BE2C (cell line): ENCODE results near the gene FBXO8. TPM values are rescaled to one million over a fixed set of nuclear protein-coding genes. Genes with fewer than 3 reads are reported as not detected.

ENCODE experiments used
- DNase-seq: peaks from one replicate; pipeline ENCODE4 v3.0.0-alpha.2; 2020
- H3K27me3 ChIP-seq: fragments of 250-450 bp; sonication (Bioruptor Pico); 2 replicates; pipeline ENCODE4 v1.5.1; 2020; ENCODE audit warnings: mild to moderate bottlenecking
- H3K36me3 ChIP-seq: fragments of 250-450 bp; sonication (Bioruptor Pico); 2 replicates; pipeline ENCODE4 v1.5.1; 2020; ENCODE audit warnings: mild to moderate bottlenecking
- H3K4me1 ChIP-seq: fragments of 250-450 bp; sonication (Bioruptor Pico); 2 replicates; pipeline ENCODE4 v1.5.1; 2020
- H3K4me3 ChIP-seq: 2 replicates; pipeline ENCODE4 v1.5.1; 2011; ENCODE audit warnings: low read depth, low read length
- H3K9me3 ChIP-seq: fragments of 250-450 bp; sonication (Bioruptor Pico); 2 replicates; pipeline ENCODE4 v1.5.1; 2020
- polyA plus RNA-seq: library from polyadenylated mRNA; unstranded; fragments of >200 nt; gene quantifications from one replicate; pipeline ENCODE4 v1.2.1, GENCODE V29; 2012; ENCODE audit warnings: low read depth, missing spikeins; ENCODE audit not compliant: insufficient read length, insufficient read depth
- TF ChIP-seq, protein P1 (sequence below): IDR thresholded peaks from 2 replicates; pipeline ENCODE4 v1.5.1; 2012; ENCODE audit warnings: mild to moderate bottlenecking, low read depth, low read length

The FBXO8 gene
- polyA plus RNA-seq, result 84.5 TPM

DNA sequence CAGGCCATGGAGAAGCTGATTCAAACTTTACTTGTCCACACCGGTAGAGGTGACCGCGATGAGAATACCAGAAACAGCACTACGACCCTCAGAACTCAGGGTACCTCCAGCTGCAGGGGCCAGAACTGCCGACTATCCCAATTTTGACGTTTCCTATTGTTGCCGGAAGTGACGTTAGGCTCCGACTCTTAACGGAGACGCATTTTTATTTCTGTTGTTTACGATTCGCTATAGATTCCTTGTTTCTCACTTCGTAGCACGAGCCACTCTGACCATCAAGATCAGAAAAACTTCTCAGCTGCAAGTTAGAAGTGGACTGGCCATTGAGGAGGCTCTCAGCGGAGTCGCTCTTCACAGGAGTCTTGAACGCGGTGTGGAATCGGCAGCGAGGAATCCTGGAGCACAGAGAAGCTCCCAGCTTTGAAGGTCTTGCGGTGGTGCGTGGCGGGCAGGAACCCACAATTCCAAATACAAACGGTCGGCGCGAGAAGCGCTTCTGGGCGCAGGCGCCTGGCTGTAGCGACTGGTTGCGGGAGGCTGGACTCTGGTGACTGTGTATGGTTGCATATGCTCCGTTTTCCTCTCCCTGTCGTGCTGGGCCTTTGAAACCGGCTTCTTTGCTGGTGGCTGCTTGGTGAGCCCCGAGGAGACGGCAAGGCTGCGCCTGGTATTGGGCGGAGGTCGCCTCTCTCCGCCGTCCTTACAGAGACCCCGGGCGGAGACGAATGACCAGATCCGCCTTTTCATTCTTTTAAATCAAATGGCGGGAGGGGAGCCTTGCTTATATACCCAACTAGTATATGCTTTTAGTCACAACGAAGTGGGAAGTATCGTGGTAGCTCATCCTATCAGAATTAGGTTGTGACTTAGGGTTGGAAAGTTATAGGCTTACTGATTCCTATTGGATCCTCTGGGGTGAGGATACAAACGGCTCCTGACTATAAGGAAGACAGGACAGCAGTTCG, at the start of gene FBXO8, which contains the start of gene CEP44:
FBXO8 (minus strand) TSS at position 161 of the 965 bp plus-strand sequence. CDS start 20,575 bp downstream, outside the sequence.
CEP44 (plus strand) TSS at position 405 of the 965 bp plus-strand sequence. CDS start 15,211 bp downstream, outside the sequence.
- DNase-seq, result peak; percentile 65
- TF ChIP-seq, protein P1, sequence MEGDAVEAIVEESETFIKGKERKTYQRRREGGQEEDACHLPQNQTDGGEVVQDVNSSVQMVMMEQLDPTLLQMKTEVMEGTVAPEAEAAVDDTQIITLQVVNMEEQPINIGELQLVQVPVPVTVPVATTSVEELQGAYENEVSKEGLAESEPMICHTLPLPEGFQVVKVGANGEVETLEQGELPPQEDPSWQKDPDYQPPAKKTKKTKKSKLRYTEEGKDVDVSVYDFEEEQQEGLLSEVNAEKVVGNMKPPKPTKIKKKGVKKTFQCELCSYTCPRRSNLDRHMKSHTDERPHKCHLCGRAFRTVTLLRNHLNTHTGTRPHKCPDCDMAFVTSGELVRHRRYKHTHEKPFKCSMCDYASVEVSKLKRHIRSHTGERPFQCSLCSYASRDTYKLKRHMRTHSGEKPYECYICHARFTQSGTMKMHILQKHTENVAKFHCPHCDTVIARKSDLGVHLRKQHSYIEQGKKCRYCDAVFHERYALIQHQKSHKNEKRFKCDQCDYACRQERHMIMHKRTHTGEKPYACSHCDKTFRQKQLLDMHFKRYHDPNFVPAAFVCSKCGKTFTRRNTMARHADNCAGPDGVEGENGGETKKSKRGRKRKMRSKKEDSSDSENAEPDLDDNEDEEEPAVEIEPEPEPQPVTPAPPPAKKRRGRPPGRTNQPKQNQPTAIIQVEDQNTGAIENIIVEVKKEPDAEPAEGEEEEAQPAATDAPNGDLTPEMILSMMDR, result 0 out of 2 replicates have a peak, but pooled peaks have one; percentile 14
- no peaks in the 10 kb centered on the region for H3K4me1 ChIP-seq
- H3K36me3 ChIP-seq, result peaks cover 40% of the 10 kb centered on the region
- peak within 1 kb of the TSS; percentile 94 for H3K4me3 ChIP-seq
- no peaks in the 10 kb centered on the region for H3K27me3 ChIP-seq
- H3K9me3 ChIP-seq, result no peaks in the 10 kb centered on the region

DNA sequence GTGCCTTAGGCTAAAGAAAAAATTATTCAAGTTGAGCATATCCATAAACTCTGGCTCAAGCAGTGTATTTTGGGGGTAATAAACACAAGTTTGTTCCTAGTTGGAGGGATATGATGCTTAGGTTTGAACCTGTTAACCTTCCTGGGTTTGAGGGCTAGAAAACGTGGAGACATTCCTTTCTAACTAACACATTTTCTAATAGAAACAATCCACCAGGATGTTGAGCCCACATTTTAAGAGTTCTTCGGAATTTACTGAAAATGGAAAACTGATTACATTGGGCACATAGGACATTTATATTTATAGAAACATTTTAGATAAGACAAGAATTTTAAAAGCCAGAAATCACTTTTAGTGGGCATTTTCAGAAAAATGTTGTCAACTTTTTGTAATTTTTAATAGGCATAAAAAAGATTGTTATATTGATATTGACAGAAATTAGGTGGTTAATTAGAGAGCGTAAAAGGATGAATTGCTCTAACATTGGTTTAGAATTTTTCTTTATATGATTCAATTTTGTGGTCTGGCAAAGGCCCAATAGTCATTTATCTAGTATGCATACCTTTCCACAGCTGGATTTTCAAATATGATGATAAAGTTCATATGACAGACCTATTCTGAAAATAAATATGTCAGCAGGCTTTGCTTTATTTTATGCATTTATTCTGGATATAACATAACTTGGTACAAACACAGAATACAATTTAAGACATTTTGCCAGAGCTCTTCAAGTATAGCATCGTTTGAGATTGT, 49.5 kb upstream of the FBXO8 start:
- TF ChIP-seq, protein P1, result no peak
- H3K4me3 ChIP-seq, result no peak overlapping the region
- H3K36me3 ChIP-seq, result peaks cover 45% of the 10 kb centered on the region
- peaks cover 4% of the 10 kb centered on the region for H3K4me1 ChIP-seq
- H3K9me3 ChIP-seq, result no peaks in the 10 kb centered on the region
- no peak for DNase-seq
- no peaks in the 10 kb centered on the region for H3K27me3 ChIP-seq

DNA sequence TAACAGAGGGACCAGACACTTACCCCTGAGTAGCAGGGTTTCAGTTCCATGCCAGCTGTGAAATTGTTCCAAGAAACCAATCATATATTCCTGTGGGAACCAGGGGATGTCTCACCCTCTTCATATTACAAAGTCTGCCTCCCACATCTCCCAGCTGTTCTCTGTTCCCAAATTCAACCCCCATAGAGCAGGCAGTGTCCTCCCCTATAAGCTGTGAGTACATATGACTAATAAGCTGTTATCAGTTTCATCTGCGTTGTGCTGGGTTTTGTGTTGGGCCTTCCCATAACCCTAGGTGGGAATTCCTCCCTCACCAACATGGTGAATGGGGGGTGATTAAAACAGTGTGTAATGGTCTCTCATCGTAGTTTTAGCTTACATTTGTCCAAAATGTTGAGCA, 41.3 kb upstream of the FBXO8 start:
- peaks cover 30% of the 10 kb centered on the region for H3K36me3 ChIP-seq
- TF ChIP-seq, protein P1, result no peak
- H3K4me3 ChIP-seq, result no peak overlapping the region
- H3K9me3 ChIP-seq, result no peaks in the 10 kb centered on the region
- H3K27me3 ChIP-seq, result no peaks in the 10 kb centered on the region
- no peak for DNase-seq
- H3K4me1 ChIP-seq, result peaks cover 17% of the 10 kb centered on the region

DNA sequence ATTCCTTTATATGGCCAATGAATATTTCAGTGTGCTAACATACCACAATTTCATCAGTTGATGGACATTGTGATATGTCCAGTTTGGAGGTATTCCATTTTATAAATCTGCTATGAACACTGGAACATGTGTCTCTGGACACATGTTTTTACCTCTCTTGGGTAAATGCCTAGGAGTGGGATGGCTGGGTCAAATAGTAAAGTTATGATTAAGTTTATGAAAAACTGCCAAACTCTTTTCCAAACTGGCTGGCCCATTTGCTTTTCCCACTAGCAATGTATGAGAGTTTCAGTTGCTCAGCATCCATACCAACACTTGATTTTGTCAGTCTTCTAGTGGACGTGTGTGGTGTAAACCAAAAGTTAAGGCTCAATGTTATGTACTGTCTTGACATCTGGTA, 40.8 kb upstream of the FBXO8 start:
- no peaks in the 10 kb centered on the region for H3K9me3 ChIP-seq
- H3K4me1 ChIP-seq, result peaks cover 17% of the 10 kb centered on the region
- H3K27me3 ChIP-seq, result no peaks in the 10 kb centered on the region
- H3K36me3 ChIP-seq, result peaks cover 35% of the 10 kb centered on the region
- TF ChIP-seq, protein P1, result no peak
- no peak for DNase-seq
- H3K4me3 ChIP-seq, result no peak overlapping the region

GRCh38 chr4:174320494-174321199, 37.2 kb upstream of the FBXO8 start:
- Histone ChIP-seq H3K36me3 (peaks cover 67% of the 10 kb centered on the region), H3K4me1 (peaks cover 19% of the 10 kb centered on the region), H3K27me3 (no peaks in the 10 kb centered on the region), H3K4me3 (no peak overlapping the region), H3K9me3 (no peaks in the 10 kb centered on the region)
- TF ChIP-seq, protein P1, result no peak
- DNase-seq, result no peak
